OCI-LY1 (cell line): ENCODE data around the gene ALDH4A1.

Experiments
- H2AFZ ChIP-seq: fragments of 200-600 bp; sonication (generic), shearing (Covaris generic); 2 replicates; pipeline ENCODE4 v1.6.0; 2014; ENCODE audit warnings: antibody characterized with exemption, mild to moderate bottlenecking, low read length
- H3F3A ChIP-seq: fragments of 200-600 bp; sonication (generic), shearing (Covaris generic); 2 replicates; pipeline ENCODE4 v1.6.0; 2014; ENCODE audit warnings: mild to moderate bottlenecking, antibody characterized with exemption, low read length, moderate library complexity; ENCODE audit not compliant: insufficient read depth
- H3K27ac ChIP-seq: fragments of 200-600 bp; sonication (generic); 2 replicates; pipeline ENCODE4 v1.5.1; 2014; ENCODE audit warnings: low read length, mixed run types, mild to moderate bottlenecking, low read depth; ENCODE audit not compliant: poor library complexity, severe bottlenecking
- H3K27me3 ChIP-seq: fragments of 200-600 bp; sonication (generic); 2 replicates; pipeline ENCODE4 v1.6.0; 2014; ENCODE audit warnings: antibody characterized with exemption, mild to moderate bottlenecking, low read length, moderate library complexity; ENCODE audit not compliant: insufficient read depth
- H3K36me3 ChIP-seq: fragments of 200-600 bp; sonication (generic); 2 replicates; pipeline ENCODE4 v1.6.1; 2014; ENCODE audit warnings: mild to moderate bottlenecking, antibody characterized with exemption, low read length, moderate library complexity, mixed read lengths; ENCODE audit not compliant: insufficient read depth
- H3K4me1 ChIP-seq: fragments of 200-600 bp; sonication (generic); 2 replicates; pipeline ENCODE4 v1.5.1; 2014; ENCODE audit warnings: mild to moderate bottlenecking, low read length, moderate library complexity; ENCODE audit not compliant: insufficient read depth, severe bottlenecking
- H3K4me2 ChIP-seq: fragments of 200-600 bp; sonication (generic), shearing (Covaris generic); 2 replicates; pipeline ENCODE4 v1.6.1; 2014; ENCODE audit warnings: low read length
- H3K4me3 ChIP-seq: fragments of 200-600 bp; sonication (generic); 2 replicates; pipeline ENCODE4 v1.5.1; 2014; ENCODE audit warnings: low read length, low read depth, mild to moderate bottlenecking, mixed read lengths; ENCODE audit not compliant: poor library complexity, severe bottlenecking
- H3K79me2 ChIP-seq: fragments of 200-600 bp; shearing (Covaris generic); 2 replicates; pipeline ENCODE4 v1.6.1; 2016; ENCODE audit warnings: mixed run types, low read length, mixed read lengths; ENCODE audit not compliant: insufficient read depth
- H3K9ac ChIP-seq: fragments of 200-600 bp; sonication (generic), shearing (Covaris generic); 2 replicates; pipeline ENCODE4 v1.6.1; 2014; ENCODE audit warnings: mild to moderate bottlenecking, low read length, mixed read lengths
- H3K9me2 ChIP-seq: fragments of 200-600 bp; sonication (generic), shearing (Covaris generic); 2 replicates; pipeline ENCODE4 v1.6.1; 2014; ENCODE audit warnings: low read depth, mild to moderate bottlenecking, low read length, mixed read lengths
- H3K9me3 ChIP-seq: fragments of 200-600 bp; shearing (Covaris generic); 2 replicates; pipeline ENCODE4 v1.6.1; 2014; ENCODE audit warnings: low read length, mixed read lengths
- H4K20me1 ChIP-seq: fragments of 200-600 bp; sonication (generic), shearing (Covaris generic); 2 replicates; pipeline ENCODE4 v1.6.0; 2016; ENCODE audit warnings: mild to moderate bottlenecking, low read length; ENCODE audit not compliant: insufficient read depth
- CTCF ChIP-seq: fragments of 200-600 bp; sonication (generic), shearing (Covaris generic); IDR thresholded peaks from 2 replicates; pipeline ENCODE4 v1.5.1; 2017; ENCODE audit warnings: mild to moderate bottlenecking, antibody characterized with exemption, low read length, moderate library complexity, mixed read lengths
- EZH2 ChIP-seq: fragments of 200-600 bp; sonication (generic), shearing (Covaris generic); IDR thresholded peaks from 2 replicates; pipeline ENCODE4 v1.8.0; 2017; ENCODE audit warnings: borderline replicate concordance, mixed run types, mild to moderate bottlenecking, antibody characterized with exemption, low read length, moderate library complexity, mixed read lengths

ALDH4A1 gene, protein sequence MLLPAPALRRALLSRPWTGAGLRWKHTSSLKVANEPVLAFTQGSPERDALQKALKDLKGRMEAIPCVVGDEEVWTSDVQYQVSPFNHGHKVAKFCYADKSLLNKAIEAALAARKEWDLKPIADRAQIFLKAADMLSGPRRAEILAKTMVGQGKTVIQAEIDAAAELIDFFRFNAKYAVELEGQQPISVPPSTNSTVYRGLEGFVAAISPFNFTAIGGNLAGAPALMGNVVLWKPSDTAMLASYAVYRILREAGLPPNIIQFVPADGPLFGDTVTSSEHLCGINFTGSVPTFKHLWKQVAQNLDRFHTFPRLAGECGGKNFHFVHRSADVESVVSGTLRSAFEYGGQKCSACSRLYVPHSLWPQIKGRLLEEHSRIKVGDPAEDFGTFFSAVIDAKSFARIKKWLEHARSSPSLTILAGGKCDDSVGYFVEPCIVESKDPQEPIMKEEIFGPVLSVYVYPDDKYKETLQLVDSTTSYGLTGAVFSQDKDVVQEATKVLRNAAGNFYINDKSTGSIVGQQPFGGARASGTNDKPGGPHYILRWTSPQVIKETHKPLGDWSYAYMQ

DNA sequence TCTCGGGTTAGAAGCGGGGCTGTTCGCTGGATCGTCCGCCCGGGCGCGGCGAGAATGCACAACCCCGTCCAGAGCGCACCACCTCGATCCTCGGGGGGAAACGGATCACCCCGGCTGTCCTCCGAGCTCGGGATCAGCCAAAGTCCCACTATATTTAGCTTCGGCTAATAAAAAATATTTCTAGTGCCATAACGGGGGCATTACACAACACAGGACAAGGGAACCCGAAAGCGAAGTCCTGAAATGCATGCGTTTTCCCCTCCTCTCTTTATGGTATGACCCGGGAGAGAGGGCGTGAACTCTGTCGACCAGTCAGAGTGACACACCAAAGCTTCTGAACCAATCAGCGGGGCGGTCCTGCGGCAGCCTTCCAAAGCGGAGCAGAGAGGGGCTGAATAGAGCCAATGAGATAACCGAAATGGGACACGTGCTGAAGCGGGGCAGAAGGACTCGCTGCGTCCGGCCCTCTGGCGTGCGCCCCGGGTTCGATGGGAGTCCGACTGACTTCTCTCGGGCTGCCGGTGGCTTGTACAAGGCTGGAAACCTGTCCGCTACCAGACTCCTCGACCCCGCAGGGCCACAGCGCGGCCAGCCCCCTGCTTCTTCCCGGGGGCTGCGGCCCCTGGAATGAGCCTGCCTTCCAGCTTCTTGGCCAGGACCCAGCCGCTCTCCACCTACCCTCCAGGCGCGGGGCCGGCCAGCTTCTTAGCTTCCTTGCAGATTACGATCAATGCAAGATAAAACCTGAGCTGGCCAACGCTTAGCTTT, at the start of gene ALDH4A1:
TSS of gene ALDH4A1 (minus strand) at position 33 of the 768 bp plus-strand sequence. CDS start at position 1, 32 bp downstream.
- Histone ChIP-seq H3K36me3 (no peaks in the 10 kb centered on the region), H3K27me3 (peaks cover 12% of the 10 kb centered on the region; the same call in 1 of the 2 replicates), H3K9me3 (no peaks in the 10 kb centered on the region), H3K4me1 (no peaks in the 10 kb centered on the region), H3K9me2 (no peaks in the 10 kb centered on the region), H3K4me3 (peak within 1 kb of the TSS; percentile 14), H3K4me2 (0 out of 2 replicates have a peak within 1 kb of the TSS, but pooled peaks have one; percentile 2), H2AFZ (no peak within 1 kb of the TSS), H3F3A (no peaks in the 10 kb centered on the region), H3K79me2 (no peaks in the 10 kb centered on the region), H3K27ac (no peak within 1 kb of the TSS), H3K9ac (no peak within 1 kb of the TSS), H4K20me1 (no peaks in the 10 kb centered on the region)
- no peak for TF ChIP-seq CTCF
- TF ChIP-seq EZH2: no peak

- Histone ChIP-seq H3K27me3 (peaks cover 3% of the 10 kb centered on the region; the same call in 1 of the 2 replicates), H3K36me3 (no peaks in the 10 kb centered on the region), H4K20me1 (no peaks in the 10 kb centered on the region), H3K9ac (no peak overlapping the region), H3K4me3 (no peak overlapping the region), H3K4me1 (peaks cover 2% of the 10 kb centered on the region), H3K27ac (no peak overlapping the region), H3F3A (no peaks in the 10 kb centered on the region), H3K9me3 (no peaks in the 10 kb centered on the region), H3K4me2 (no peak overlapping the region), H3K79me2 (no peaks in the 10 kb centered on the region), H2AFZ (no peak overlapping the region), H3K9me2 (no peaks in the 10 kb centered on the region)
- no peak for TF ChIP-seq CTCF
- TF ChIP-seq EZH2: no peak
Measured at GRCh38 chr1:18951818-18952391, 49.5 kb upstream of the ALDH4A1 start.

DNA sequence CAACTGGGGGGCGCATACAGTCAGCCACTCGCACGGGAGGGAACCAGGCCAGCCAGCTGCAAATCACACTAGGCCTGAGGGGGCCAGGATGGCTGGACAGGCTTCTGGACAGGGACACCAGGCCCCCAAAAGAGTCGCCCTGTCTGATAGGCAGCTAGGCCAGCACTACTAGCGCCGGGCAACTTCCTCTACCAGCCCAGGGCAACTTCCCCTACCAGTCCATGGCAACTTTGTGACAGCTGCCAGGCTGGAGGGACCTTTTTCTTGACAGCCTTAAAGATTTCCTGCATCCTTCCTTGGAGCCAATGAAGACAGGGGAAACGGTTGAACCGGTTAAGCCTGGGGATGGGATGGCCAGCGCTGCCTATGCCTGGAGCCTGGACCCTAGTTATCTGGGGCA, 49.1 kb upstream of the ALDH4A1 start:
- Histone ChIP-seq H3K79me2 (no peaks in the 10 kb centered on the region), H3F3A (no peaks in the 10 kb centered on the region), H3K27ac (no peak overlapping the region), H2AFZ (no peak overlapping the region), H4K20me1 (no peaks in the 10 kb centered on the region), H3K9ac (no peak overlapping the region), H3K4me1 (no peaks in the 10 kb centered on the region), H3K27me3 (peaks cover 3% of the 10 kb centered on the region; the same call in 1 of the 2 replicates), H3K4me3 (no peak overlapping the region), H3K9me2 (no peaks in the 10 kb centered on the region), H3K4me2 (no peak overlapping the region), H3K9me3 (no peaks in the 10 kb centered on the region), H3K36me3 (no peaks in the 10 kb centered on the region)
- TF ChIP-seq EZH2 (no peak), CTCF (no peak)
